K562 (cell line): ENCODE data around the gene SLC7A8. TPM values are rescaled to one million over a fixed set of nuclear protein-coding genes. Genes with fewer than 3 reads are reported as not detected.

Experiments
- ARNT ChIP-seq, 2 experiments: fragments of 450-650 bp; IDR thresholded peaks; 2 replicates each; pipeline ENCODE4 v1.6.1; 2016; ENCODE audit warnings: mild to moderate bottlenecking in 1 of 2
- ATF7 ChIP-seq: fragments of 450-650 bp; IDR thresholded peaks from 2 replicates; pipeline ENCODE4 v1.7.1; 2014; ENCODE audit warnings: mild to moderate bottlenecking, moderate library complexity
- BCL6 ChIP-seq: fragments of 250-450 bp; sonication (Bioruptor Pico); IDR thresholded peaks from 2 replicates; pipeline ENCODE4 v1.4.0; 2020
- ELK3 ChIP-seq: fragments of 450-650 bp; formaldehyde crosslinking; IDR thresholded peaks from 2 replicates; pipeline ENCODE4 v1.4.0; 2020; ENCODE audit warnings: mild to moderate bottlenecking
- ESRRA ChIP-seq: fragments of 450-650 bp; IDR thresholded peaks from 2 replicates; pipeline ENCODE4 v1.6.1; 2014; ENCODE audit warnings: low read depth, mild to moderate bottlenecking, moderate library complexity, borderline replicate concordance
- FOS ChIP-seq: IDR thresholded peaks from 3 replicates; pipeline ENCODE4 v1.6.1; 2011; ENCODE audit not compliant: insufficient read length; ENCODE audit errors: extremely low read depth
- GTF2E2 ChIP-seq: fragments of 200-800 bp; sonication (Bioruptor generic); IDR thresholded peaks from 2 replicates; pipeline ENCODE4 v1.6.1; 2016; ENCODE audit warnings: missing genetic modification characterization, missing compliant biosample characterization
- HNRNPLL ChIP-seq: fragments of 200-400 bp; formaldehyde crosslinking; IDR thresholded peaks from 2 replicates; pipeline ENCODE4 v1.6.1; 2017; ENCODE audit warnings: low read length, low read depth, mild to moderate bottlenecking; ENCODE audit not compliant: poor library complexity, severe bottlenecking
- MAZ ChIP-seq, 2 experiments: fragments of 450-650 bp in 1 of 2; sonication (generic) in 1 of 2; formaldehyde crosslinking; IDR thresholded peaks in 1 of 2; conservative IDR thresholded peaks in 1 of 2; 2 replicates each; pipeline versions ENCODE4 v1.4.0 to v1.5.0; 2020; ENCODE audit warnings: mild to moderate bottlenecking in 1 of 2, missing genetic modification reagents in 1 of 2
- MYC ChIP-seq, 2 experiments: fragments of 250-450 bp in 1 of 2; sonication (Bioruptor Pico) in 1 of 2; IDR thresholded peaks; 2 replicates each; pipeline versions ENCODE4 v1.5.1 to v1.6.1; 2012 to 2021; ENCODE audit warnings: low read depth in 2 of 2, borderline replicate concordance in 1 of 2, improper control_type of control experiment in 1 of 2, low read length in 1 of 2, mild to moderate bottlenecking in 1 of 2, moderate library complexity in 1 of 2
- PHF8 ChIP-seq: fragments of 200-600 bp; sonication (generic); IDR thresholded peaks from 2 replicates; pipeline ENCODE4 v1.6.1; 2012; ENCODE audit warnings: mixed run types, mild to moderate bottlenecking, inconsistent platforms, low read length, moderate library complexity, borderline replicate concordance
- POLR2AphosphoS5 ChIP-seq: IDR thresholded peaks from 2 replicates; pipeline ENCODE4 v1.6.1; 2011; ENCODE audit warnings: mild to moderate bottlenecking, low read depth, low read length, moderate library complexity; ENCODE audit not compliant: control insufficient read depth, insufficient read depth
- SP1 ChIP-seq: sonication (generic); formaldehyde crosslinking; IDR thresholded peaks from 2 replicates; pipeline ENCODE4 v1.8.1; 2022; ENCODE audit warnings: mild to moderate bottlenecking, missing genetic modification reagents
- STAT5A ChIP-seq: IDR thresholded peaks from 2 replicates; pipeline ENCODE4 v1.6.1; 2012; ENCODE audit warnings: low read length, inconsistent platforms, borderline replicate concordance
- TCF7 ChIP-seq: sonication (generic); IDR thresholded peaks from 2 replicates; pipeline ENCODE4 v1.6.1; 2016; ENCODE audit warnings: antibody characterized with exemption, borderline replicate concordance
- TOE1 ChIP-seq, 2 experiments: fragments of 450-650 bp in 1 of 2; sonication (generic) in 1 of 2; formaldehyde crosslinking in 1 of 2; IDR thresholded peaks; 2 replicates each; pipeline versions ENCODE4 v1.7.1 to v1.8.0; 2016 to 2022; ENCODE audit warnings: borderline replicate concordance in 2 of 2, mild to moderate bottlenecking in 2 of 2, antibody characterized with exemption in 1 of 2, inconsistent platforms in 1 of 2, low read depth in 1 of 2, missing genetic modification reagents in 1 of 2, moderate library complexity in 1 of 2
- ZBTB33 ChIP-seq: sonication (generic); formaldehyde crosslinking; IDR thresholded peaks from 2 replicates; pipeline ENCODE4 v1.8.1; 2023; ENCODE audit warnings: mild to moderate bottlenecking, missing genetic modification reagents
- ZKSCAN1 ChIP-seq: fragments of 150-350 bp; IDR thresholded peaks from 2 replicates; pipeline ENCODE4 v1.6.1; 2016; ENCODE audit warnings: low read depth, low read length
- ZNF184 ChIP-seq: sonication (generic); formaldehyde crosslinking; IDR thresholded peaks from 2 replicates; pipeline ENCODE4 v1.5.0; 2020; ENCODE audit warnings: missing genetic modification reagents
- ZNF217 ChIP-seq: sonication (generic); formaldehyde crosslinking; IDR thresholded peaks from 2 replicates; pipeline ENCODE4 v1.8.0; 2022; ENCODE audit warnings: mild to moderate bottlenecking, missing genetic modification reagents
- ZNF263 ChIP-seq: sonication (generic); formaldehyde crosslinking; IDR thresholded peaks from 2 replicates; pipeline ENCODE4 v1.8.0; 2022; ENCODE audit warnings: mild to moderate bottlenecking, missing genetic modification reagents, borderline replicate concordance
- polyA plus RNA-seq, 8 experiments: library from polyadenylated mRNA; depleted of rRNA in 4 of 8; stranded (reverse) in 5 of 8; unstranded in 3 of 8; fragments of >200 nt; fragmentation: Nextera tagmentation in 2 of 8; fragmentation: Illumina TruSeq in 1 of 8; extraction: Ambion mirVana in 2 of 8; extraction: Trizol in 1 of 8; gene quantifications; 2 replicates each; pipeline versions ENCODE4 v1.2.1 to v1.2.3, GENCODE V29; 2011 to 2014; ENCODE audit warnings: inconsistent platforms in 1 of 8, missing spikeins in 1 of 8
- total RNA-seq, 7 experiments: library from RNA; depleted of rRNA in 6 of 7; stranded (reverse); fragments of >200 nt in 6 of 7; fragmentation: Illumina TruSeq in 2 of 7; extraction: Trizol in 2 of 7; gene quantifications; 2 replicates each; pipeline versions ENCODE4 v1.2.1 to v1.2.3, GENCODE V29; 2011 to 2021; ENCODE audit warnings: low replicate concordance in 1 of 7
- TF ChIP-seq, protein P1 (sequence below): sonication (generic); formaldehyde crosslinking; IDR thresholded peaks from 2 replicates; pipeline ENCODE4 v1.5.0; 2020; ENCODE audit warnings: missing genetic modification reagents

The SLC7A8 gene
- total and polyA plus RNA-seq, 9 of the 15 experiments (the other 6 are each of a cell fraction or from before 2014, with no cell fraction given) = 2.0 to 33.0 (median 6.0) TPM

DNA sequence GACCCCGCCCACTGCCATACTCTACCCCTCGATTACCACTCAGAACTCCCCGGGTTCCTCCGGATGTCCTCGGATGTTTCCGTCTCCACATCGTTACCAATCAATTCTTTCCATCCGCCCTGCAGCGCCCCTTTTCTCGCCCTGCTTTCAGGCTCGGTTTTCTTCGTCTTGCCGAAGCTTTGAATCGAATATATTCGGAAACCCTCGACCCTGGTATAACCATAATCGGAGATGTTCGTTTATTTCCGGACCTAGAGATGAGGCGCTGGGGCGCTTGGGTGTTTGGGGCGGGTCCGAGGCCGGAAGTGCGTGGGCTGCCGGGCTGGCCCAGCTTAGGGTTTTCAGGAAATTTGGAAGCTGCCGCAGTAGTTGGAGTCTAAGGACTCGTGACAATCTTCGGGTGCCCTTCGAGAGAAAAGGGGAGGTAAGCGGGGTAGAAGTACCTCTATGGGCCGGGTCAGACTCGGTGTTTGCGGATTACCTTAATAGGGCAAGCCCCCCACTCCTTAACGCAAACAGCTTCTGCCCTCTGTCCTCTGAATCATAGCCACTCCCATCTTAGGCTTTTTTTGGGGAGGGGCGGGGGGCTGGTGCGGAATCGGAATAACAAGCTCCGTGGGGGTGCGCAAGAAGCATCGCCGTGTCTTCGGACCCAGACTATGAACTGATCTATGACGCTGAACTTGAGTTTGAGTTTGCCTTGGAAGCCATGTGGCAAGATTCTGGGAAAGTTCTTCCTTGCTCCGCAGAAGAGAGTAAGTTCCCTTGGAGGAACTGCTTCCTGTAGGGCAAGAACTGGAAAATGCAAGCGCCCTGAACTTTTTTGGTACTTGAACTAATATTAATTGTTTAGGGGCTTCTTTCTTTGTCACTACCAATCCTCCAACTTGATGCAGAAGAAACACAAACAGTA is 88.0 kb downstream of the SLC7A8 start, which contains the start of gene C14orf119 (continued):
- peak; percentile 52 for TF ChIP-seq HNRNPLL
- TF ChIP-seq BCL6 = no peak
- TF ChIP-seq POLR2AphosphoS5 = peak; percentile 83
- TF ChIP-seq ESRRA = peak; percentile 35; the same call in 1 of the 2 replicates
- TF ChIP-seq ZNF217 (CRISPR knock-in tag) = no peak
- 0 out of 2 replicates have a peak, but pooled peaks have one; percentile 27 for TF ChIP-seq STAT5A
- TF ChIP-seq ZKSCAN1 = no peak
- TF ChIP-seq GTF2E2 (tag) = peak; percentile 86; the same call in 1 of the 2 replicates
- TF ChIP-seq MYC (IDR thresholded peaks at IDR 0.05; ENCODE audit: low read depth, low read length) = peak; percentile 81
- peak; percentile 58; the same call in 1 of the 2 replicates for TF ChIP-seq MYC (CRISPR knock-in tag; IDR thresholded peaks at IDR 0.05; ENCODE audit: borderline replicate concordance, low read depth)
- TF ChIP-seq PHF8 = peak; percentile 75; the same call in 1 of the 2 replicates
- TF ChIP-seq SP1 (CRISPR knock-in tag) = peak; percentile 63; the same call in 1 of the 2 replicates
- TF ChIP-seq, protein P1, sequence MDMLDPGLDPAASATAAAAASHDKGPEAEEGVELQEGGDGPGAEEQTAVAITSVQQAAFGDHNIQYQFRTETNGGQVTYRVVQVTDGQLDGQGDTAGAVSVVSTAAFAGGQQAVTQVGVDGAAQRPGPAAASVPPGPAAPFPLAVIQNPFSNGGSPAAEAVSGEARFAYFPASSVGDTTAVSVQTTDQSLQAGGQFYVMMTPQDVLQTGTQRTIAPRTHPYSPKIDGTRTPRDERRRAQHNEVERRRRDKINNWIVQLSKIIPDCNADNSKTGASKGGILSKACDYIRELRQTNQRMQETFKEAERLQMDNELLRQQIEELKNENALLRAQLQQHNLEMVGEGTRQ (CRISPR knock-in tag) = no peak
- peak; percentile 37 to 67; a peak in 2 of 4 replicates for TF ChIP-seq ARNT (IDR thresholded peaks at IDR 0.05)
- peak; percentile 49 to 59; a peak in 2 of 4 replicates for TF ChIP-seq MAZ (CRISPR knock-in tag; conservative IDR thresholded peaks at IDR 0.05 in 1 of 2, IDR thresholded peaks at IDR 0.05 in 1 of 2)
- no peak for TF ChIP-seq ZNF263
- TF ChIP-seq ELK3 = no peak
- TF ChIP-seq ZNF184 = no peak
- TF ChIP-seq TCF7 = no peak
- no peak for TF ChIP-seq FOS
- peak; percentile 63; the same call in 1 of the 2 replicates for TF ChIP-seq TOE1 (IDR thresholded peaks at IDR 0.05; ENCODE audit: borderline replicate concordance)
- TF ChIP-seq TOE1 (CRISPR knock-in tag; IDR thresholded peaks at IDR 0.05; ENCODE audit: borderline replicate concordance, low read depth) = no peak
- TF ChIP-seq ZBTB33 (CRISPR knock-in tag) = no peak
- TF ChIP-seq ATF7 = peak; percentile 52
